WI38 (cell line): ENCODE measurements around the gene AGAP1.

Source experiments
- H3K4me3 ChIP-seq: 2 replicates; pipeline ENCODE4 v1.5.1; 2011; ENCODE audit warnings: low read depth, mild to moderate bottlenecking, control low read depth, low read length
- CTCF ChIP-seq: IDR thresholded peaks from 2 replicates; pipeline ENCODE4 v1.5.1; 2012; ENCODE audit warnings: low read depth, mild to moderate bottlenecking, control low read depth, low read length

The AGAP1 gene

GRCh38 chr2:235690809-235691450, 197.1 kb downstream of the AGAP1 start:
- H3K4me3 ChIP-seq, result no peak overlapping the region
- TF ChIP-seq CTCF, result no peak

GRCh38 chr2:235692076-235692475, 198.2 kb downstream of the AGAP1 start:
- no peak for TF ChIP-seq CTCF
- no peak overlapping the region for H3K4me3 ChIP-seq

- H3K4me3 ChIP-seq, result no peak overlapping the region
- no peak for TF ChIP-seq CTCF
Measured at GRCh38 chr2:235692671-235693171, 198.9 kb downstream of the AGAP1 start.

- no peak for TF ChIP-seq CTCF
- H3K4me3 ChIP-seq, result no peak overlapping the region
Measured at GRCh38 chr2:235693279-235693678, 199.4 kb downstream of the AGAP1 start.

- no peak for TF ChIP-seq CTCF
- no peak overlapping the region for H3K4me3 ChIP-seq
Measured at GRCh38 chr2:235694721-235695601, 201.1 kb downstream of the AGAP1 start.

- H3K4me3 ChIP-seq, result no peak overlapping the region
- TF ChIP-seq CTCF, result no peak
Measured at GRCh38 chr2:235695602-235695895, 201.7 kb downstream of the AGAP1 start.

- TF ChIP-seq CTCF, result no peak
- no peak overlapping the region for H3K4me3 ChIP-seq
Measured at GRCh38 chr2:235697041-235697440, 203.2 kb downstream of the AGAP1 start.
